IMR-90 (cell line): ENCODE results near the gene EBLN2.

ENCODE experiments used
- BHLHE40 ChIP-seq: fragments of 150-350 bp; IDR thresholded peaks from 2 replicates; pipeline ENCODE4 v1.6.1; 2016; ENCODE audit warnings: mild to moderate bottlenecking, low read depth, low read length
- CEBPB ChIP-seq: IDR thresholded peaks from 2 replicates; pipeline ENCODE4 v1.6.1; 2012; ENCODE audit warnings: low read depth, low read length, improper control_type of control experiment
- ELK1 ChIP-seq: fragments of 150-350 bp; IDR thresholded peaks from 2 replicates; pipeline ENCODE4 v1.6.1; 2016; ENCODE audit warnings: low read depth, mild to moderate bottlenecking, low read length, moderate library complexity, borderline replicate concordance
- FOS ChIP-seq: fragments of 150-350 bp; IDR thresholded peaks from 2 replicates; pipeline ENCODE4 v1.6.1; 2016; ENCODE audit warnings: low read depth, low read length
- MAFK ChIP-seq: IDR thresholded peaks from 2 replicates; pipeline ENCODE4 v1.6.1; 2012; ENCODE audit warnings: low read depth, low read length, improper control_type of control experiment
- MAZ ChIP-seq: IDR thresholded peaks from 2 replicates; pipeline ENCODE4 v1.6.1; 2012; ENCODE audit warnings: low read depth, mild to moderate bottlenecking, low read length, improper control_type of control experiment, moderate library complexity, borderline replicate concordance
- MXI1 ChIP-seq: IDR thresholded peaks from 2 replicates; pipeline ENCODE4 v1.6.1; 2012; ENCODE audit warnings: low read depth, mild to moderate bottlenecking, low read length, moderate library complexity, borderline replicate concordance
- NFE2L2 ChIP-seq: fragments of 150-350 bp; IDR thresholded peaks from 2 replicates; pipeline ENCODE4 v1.6.1; 2016; ENCODE audit warnings: low read depth, mild to moderate bottlenecking, low read length
- POLR2A ChIP-seq: IDR thresholded peaks from 2 replicates; pipeline ENCODE4 v1.6.1; 2012; ENCODE audit warnings: mild to moderate bottlenecking, low read depth, low read length
- RAD21 ChIP-seq: IDR thresholded peaks from 2 replicates; pipeline ENCODE4 v1.6.1; 2012; ENCODE audit warnings: low read length, improper control_type of control experiment
- SMC3 ChIP-seq: fragments of 150-350 bp; IDR thresholded peaks from 2 replicates; pipeline ENCODE4 v1.6.1; 2016; ENCODE audit warnings: low read depth, mild to moderate bottlenecking, antibody characterized with exemption, low read length, moderate library complexity
- USF2 ChIP-seq: fragments of 150-350 bp; IDR thresholded peaks from 2 replicates; pipeline ENCODE4 v1.6.1; 2017; ENCODE audit warnings: mild to moderate bottlenecking, antibody characterized with exemption, low read length, low read depth
- TF ChIP-seq, protein P1 (sequence below): conservative IDR thresholded peaks from 2 replicates; pipeline ENCODE4 v1.5.1; 2012; ENCODE audit warnings: mild to moderate bottlenecking, low read depth, low read length, improper control_type of control experiment

DNA sequence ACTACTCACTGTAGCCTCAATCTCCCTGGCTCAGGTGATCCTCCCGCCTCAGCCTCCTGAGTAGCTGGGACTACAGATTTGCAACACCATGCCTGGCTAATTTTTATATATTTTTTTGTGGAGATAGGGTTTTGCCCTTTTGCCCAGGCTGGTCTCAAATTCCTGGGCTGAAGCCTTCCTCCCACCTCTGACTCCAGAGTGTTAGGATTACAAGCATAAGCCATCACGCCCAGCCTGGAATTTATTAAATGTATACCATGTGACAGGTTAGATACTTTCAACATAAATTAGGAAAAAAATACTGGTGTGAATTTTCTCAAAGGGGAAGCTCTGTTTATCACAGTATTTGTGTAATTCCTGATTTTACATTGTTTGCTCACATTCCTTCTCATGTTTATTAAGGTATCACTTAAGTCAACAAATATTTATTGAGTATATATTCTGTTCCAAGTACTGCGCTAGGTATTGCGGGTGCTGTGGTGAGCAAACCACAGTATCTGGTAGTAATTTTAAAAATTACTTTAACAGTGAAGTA lies 40.1 kb upstream of the EBLN2 start:
- TF ChIP-seq, protein P1, sequence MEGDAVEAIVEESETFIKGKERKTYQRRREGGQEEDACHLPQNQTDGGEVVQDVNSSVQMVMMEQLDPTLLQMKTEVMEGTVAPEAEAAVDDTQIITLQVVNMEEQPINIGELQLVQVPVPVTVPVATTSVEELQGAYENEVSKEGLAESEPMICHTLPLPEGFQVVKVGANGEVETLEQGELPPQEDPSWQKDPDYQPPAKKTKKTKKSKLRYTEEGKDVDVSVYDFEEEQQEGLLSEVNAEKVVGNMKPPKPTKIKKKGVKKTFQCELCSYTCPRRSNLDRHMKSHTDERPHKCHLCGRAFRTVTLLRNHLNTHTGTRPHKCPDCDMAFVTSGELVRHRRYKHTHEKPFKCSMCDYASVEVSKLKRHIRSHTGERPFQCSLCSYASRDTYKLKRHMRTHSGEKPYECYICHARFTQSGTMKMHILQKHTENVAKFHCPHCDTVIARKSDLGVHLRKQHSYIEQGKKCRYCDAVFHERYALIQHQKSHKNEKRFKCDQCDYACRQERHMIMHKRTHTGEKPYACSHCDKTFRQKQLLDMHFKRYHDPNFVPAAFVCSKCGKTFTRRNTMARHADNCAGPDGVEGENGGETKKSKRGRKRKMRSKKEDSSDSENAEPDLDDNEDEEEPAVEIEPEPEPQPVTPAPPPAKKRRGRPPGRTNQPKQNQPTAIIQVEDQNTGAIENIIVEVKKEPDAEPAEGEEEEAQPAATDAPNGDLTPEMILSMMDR: no peak
- TF ChIP-seq RAD21 (no peak), USF2 (no peak), MXI1 (no peak), POLR2A (no peak), ELK1 (no peak), BHLHE40 (no peak), FOS (no peak), MAFK (no peak), MAZ (no peak), CEBPB (no peak), NFE2L2 (no peak), SMC3 (no peak)
